GM18498 (cell line): Measurements from ENCODE around the gene MAL.

Experiments
- ATAC-seq: cut with Tn5 transposase; IDR thresholded peaks from one replicate; pipeline ENCODE4 v1.9.1; 2021; ENCODE audit warnings: mild to moderate bottlenecking, moderate library complexity; ENCODE audit not compliant: unreplicated experiment

The MAL gene

DNA sequence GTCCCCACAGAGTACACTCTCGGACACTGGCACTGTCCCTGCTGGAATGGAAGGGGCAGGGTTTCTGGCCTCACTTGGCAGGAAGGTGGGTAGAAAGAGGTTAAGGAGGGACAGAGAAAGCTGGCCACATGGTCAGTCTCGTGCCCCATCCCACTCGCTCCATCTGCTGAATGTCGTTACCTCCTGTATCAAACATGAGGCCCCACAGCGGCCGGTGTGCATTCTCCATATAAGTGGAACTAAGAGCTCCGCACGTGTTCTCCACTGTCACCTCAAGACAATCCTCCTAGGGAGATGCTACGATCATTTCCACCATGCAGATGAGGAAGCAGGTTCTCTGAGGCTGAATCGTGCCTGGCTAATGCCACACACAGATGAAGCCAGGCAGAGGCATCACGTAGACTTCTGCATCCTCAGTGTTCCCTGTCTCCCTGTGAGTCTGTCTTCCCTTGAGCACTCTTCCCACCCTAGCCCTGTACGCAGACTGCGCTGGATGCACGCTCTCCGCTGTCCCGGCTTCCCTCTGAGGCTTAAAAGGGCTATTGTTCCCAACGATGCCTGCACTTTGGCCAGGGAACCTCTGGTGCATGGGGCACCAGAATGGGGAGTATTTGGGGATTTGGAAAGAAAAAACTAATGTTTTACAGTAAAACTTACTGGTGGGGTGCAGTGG lies 35.1 kb downstream of the MAL start:
- no peak for ATAC-seq

DNA sequence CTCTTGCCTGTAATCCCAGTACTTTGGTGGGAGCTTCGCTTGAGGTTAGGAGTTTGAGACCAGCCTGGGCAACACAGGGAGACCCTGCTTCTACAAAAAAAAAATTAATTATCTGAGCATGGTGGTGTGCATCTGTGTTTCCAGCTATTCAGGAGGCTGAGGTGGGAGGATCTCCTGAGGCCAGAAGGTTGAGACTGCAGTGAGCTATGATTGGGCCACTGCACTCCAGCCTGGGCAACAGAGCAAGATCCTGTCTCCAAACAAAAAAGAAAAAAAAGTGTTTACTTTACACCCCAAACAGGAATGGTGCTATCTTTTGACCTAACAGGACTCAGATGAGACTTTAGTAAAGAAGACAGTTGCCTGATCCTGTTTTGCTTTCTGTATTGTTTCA lies 35.6 kb downstream of the MAL start:
- no peak for ATAC-seq

DNA sequence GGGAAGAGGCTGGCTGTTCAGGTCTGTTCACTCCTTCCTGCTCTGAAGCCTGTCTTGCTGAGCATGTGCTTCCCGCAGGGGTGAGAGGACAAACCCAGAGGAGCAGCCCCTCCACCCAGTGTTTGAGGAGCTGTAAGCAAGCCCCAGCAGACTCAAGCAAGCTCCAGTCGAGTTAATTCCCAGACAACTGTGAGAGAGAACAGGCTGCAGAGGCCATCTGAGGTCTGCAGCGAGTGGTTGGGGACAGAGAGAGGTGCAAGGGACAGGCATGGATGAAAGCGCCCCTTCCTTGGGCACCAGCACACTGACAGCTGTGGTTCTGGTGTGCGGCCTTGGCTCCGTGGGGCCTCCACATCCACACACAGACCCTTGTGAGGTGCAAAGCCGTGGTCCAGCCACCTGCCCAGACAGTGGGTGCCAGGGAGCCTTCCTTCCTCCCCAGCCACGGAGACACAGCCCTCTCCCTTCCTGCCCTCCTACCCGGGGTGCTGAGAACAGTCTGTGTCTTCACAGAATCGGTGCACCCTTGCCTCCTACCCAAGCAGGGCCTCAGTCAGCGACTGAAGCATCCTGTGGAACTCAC lies 36.2 kb downstream of the MAL start:
- ATAC-seq: no peak

DNA sequence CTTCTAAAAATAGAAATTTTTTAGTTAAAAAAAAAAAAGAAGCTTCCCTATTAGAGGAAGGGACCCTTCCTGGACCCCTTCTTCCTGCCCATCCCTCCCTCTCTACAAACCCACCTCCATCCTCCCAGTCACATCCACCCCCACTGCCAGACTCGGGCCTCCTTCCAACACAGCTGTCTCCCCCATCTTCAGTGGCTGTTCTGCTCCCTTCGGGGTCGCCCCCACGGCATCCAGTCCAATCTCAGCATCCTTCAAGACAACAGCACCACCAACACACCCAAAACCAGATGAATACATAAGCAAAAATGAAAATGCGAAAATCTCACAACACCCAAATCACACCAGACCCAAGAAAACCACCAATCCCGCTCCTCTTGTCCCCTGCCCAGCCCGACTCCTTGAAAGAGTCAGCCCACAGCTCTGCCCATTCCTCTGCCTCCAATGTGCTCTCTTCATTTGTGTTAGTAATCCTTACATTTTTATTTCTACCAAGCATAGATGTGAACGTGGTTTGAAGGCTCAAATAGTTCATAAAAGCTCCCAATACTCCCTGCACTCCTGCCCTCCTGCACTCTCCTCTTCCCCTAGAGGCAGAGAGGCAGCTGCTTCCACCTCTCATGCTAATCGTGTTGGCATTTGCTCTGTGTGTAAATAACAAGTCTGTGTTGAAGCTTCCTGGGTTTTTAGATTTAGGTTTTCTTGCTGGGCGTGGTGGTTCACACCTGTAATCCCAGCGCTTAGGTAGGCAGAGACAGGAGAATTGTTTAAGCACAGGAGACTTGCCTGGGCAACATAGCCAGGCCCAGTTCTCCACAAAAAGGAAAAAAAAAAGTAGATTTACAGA lies 37.0 kb downstream of the MAL start:
- ATAC-seq: peak; percentile 26

GRCh38 chr2:95063086-95063958 lies 37.8 kb downstream of the MAL start:
- peak; percentile 78 for ATAC-seq

- no peak for ATAC-seq
Measured at GRCh38 chr2:95068256-95068655, 42.7 kb downstream of the MAL start.

GRCh38 chr2:95069465-95069864 lies 44.0 kb downstream of the MAL start:
- ATAC-seq: no peak

DNA sequence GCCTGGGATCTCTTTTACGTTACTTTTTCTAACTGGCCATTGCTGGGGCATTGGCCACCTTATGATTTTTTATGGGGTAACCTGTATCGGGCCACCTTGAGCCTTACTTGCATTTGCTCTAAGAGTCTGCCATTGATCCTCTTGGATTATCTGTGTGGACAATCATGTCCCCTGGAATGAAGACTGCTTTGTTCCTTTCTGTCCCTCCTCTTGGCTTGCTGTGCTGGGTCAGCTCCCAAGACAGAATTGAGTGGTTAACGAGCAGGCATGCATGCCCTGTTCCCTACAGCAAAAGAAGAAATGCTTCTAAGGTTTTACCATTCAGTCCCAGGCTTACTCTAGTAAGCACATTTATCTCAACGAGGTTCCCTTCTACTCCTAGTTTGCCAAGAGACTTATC lies 46.3 kb downstream of the MAL start:
- ATAC-seq: no peak

DNA sequence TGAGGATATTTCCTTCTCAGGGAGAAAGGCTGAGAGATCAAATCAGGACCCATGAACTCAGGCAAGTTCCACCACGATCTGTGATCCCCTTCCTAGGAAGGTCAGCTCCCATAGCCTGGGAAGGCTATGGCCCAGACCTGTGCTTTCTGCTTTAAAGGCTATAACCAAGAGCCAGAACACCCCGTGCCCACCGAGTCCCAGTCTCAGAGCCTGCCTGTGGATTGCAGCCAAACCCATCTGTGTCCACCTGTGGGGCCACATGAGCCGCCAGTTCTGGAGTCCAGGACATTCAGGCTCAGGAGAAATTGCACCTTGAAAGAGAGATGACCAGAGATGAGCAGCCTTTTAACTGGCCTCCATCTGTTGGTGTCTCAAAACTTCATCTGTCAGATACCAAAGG lies 46.9 kb downstream of the MAL start:
- no peak for ATAC-seq

- no peak for ATAC-seq
Measured at GRCh38 chr2:95073856-95074662, 48.6 kb downstream of the MAL start.

GRCh38 chr2:95074663-95075439 lies 49.3 kb downstream of the MAL start:
- no peak for ATAC-seq

DNA sequence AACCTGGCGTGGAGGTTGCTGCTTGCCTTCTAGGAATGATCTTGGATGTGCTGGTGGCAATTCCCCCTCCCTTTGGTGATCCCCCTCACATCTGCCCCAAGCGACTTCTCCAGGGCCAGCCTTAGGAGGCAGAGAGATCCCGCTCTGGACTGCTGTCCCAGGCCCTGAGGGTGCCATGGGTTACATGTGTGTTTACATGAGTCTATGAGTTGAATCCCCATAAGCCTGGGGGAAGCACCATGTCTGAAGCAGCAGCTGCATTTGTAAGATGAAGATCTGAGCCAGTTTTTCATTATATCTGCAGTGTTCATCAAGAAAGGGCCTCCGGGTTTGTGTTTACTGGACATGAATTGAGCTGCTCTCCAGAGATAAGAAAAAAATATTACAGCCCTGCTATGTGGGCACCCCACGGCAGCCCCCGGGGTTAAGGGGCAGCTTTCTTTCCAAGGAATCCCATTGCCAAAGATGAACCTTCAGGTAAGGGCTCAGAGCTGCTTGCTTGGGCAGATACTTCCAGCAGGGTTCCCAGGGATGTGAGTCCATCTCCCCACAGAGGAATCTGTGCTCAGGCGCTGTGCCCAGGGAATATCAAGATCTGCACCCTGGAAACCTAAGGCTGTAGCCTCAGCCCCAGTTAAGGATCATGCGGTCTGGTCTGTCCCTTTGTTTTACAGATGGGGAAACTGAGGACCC lies 50.1 kb downstream of the MAL start:
- no peak for ATAC-seq

- peak; percentile 92 for ATAC-seq
Measured at GRCh38 chr2:95076705-95077529, 51.4 kb downstream of the MAL start.

GRCh38 chr2:95077530-95077825 lies 52.0 kb downstream of the MAL start:
- no peak for ATAC-seq

- no peak for ATAC-seq
Measured at GRCh38 chr2:95077861-95078603, 52.5 kb downstream of the MAL start.

DNA sequence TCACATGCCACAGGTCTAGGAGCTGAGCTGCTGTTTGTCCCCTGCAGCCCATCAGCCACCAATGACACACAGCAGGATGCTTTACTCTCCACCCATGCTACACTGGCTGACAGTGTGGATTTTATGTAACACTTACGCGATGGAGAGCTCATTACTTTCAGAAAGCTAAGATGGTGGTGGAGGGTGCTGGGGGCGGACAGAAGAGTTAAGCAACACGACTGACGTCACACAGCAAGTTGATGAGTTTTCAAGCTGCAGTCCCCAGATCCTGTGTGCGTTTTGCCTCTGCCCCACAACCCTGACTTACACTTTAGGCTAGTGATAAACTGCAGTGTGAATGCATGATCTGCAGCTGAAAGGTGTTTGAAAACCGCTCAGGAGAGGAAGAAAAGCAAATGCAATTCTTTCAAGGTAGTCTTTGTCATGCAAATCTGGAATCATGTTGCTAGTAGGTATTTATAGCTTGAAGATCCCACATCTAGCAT lies 53.7 kb downstream of the MAL start:
- no peak for ATAC-seq

DNA sequence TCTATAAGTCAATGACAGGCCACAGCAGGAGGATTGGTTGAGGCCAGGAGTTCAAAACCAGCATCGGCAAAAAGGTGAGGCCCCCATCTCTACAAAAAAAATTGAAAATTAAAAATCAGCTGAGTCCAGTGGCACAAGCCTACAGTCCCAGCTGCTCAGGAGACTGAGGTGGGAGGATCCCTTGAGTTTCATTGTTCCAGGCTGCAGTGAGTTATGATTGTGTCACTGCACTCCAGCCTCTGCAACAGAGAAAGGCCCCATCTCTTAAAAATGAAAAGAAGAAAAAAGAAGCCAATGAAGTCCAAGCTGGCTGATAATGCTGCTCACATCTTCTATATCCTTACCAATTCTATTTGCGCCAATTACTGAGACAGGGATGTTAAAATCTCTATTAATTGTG lies 57.0 kb downstream of the MAL start:
- ATAC-seq: no peak
